OCI-LY7 (cell line): Measurements from ENCODE around the gene CFL1. TPM values are rescaled to one million over a fixed set of nuclear protein-coding genes. Genes with fewer than 3 reads are reported as not detected.

Experiments
- BruUV-seq: library from RNA; stranded (reverse); fragments of 400-500 nt; replicated peaks from 2 replicates; lab custom pipeline; 2021; lab: Mats Ljungman, UMichigan
- CTCF ChIA-PET: fragments of 300-600 bp; sonication (Branson Sonifier 250); formaldehyde crosslinking; loops from one replicate; lab custom pipeline; 2022; ENCODE audit warnings: antibody characterized with exemption; ENCODE audit not compliant: unreplicated experiment; lab: Charles Lee
- POLR2A ChIA-PET: fragments of 300-600 bp; sonication (Branson Sonifier 250); formaldehyde crosslinking; loops from one replicate; lab custom pipeline; 2022; ENCODE audit warnings: antibody characterized with exemption; lab: Charles Lee
- DNase-seq: peaks from one replicate; pipeline ENCODE4 v3.0.0-alpha.2; 2015; ENCODE audit warnings: low spot score
- H2AFZ ChIP-seq: fragments of 200-600 bp; sonication (generic), shearing (Covaris generic); 2 replicates; pipeline ENCODE4 v1.6.1; 2014; ENCODE audit warnings: mild to moderate bottlenecking, antibody characterized with exemption, low read length, moderate library complexity
- H3K27ac ChIP-seq: fragments of 200-600 bp; sonication (generic); 2 replicates; pipeline ENCODE4 v1.5.1; 2014; ENCODE audit warnings: mixed run types, low read depth, mild to moderate bottlenecking, moderate library complexity, low read length, inconsistent platforms; ENCODE audit not compliant: poor library complexity, severe bottlenecking
- H3K36me3 ChIP-seq: fragments of 200-600 bp; sonication (generic); 2 replicates; pipeline ENCODE4 v1.6.1; 2014; ENCODE audit warnings: mild to moderate bottlenecking, antibody characterized with exemption, low read length, moderate library complexity, mixed read lengths; ENCODE audit not compliant: insufficient read depth
- H3K4me1 ChIP-seq: fragments of 200-600 bp; sonication (generic); 2 replicates; pipeline ENCODE4 v1.5.1; 2014; ENCODE audit warnings: mild to moderate bottlenecking, low read length; ENCODE audit not compliant: insufficient read depth, poor library complexity, severe bottlenecking
- H3K4me2 ChIP-seq: fragments of 200-600 bp; sonication (generic); 2 replicates; pipeline ENCODE4 v1.6.1; 2014; ENCODE audit warnings: mild to moderate bottlenecking, low read length
- H3K4me3 ChIP-seq: fragments of 200-600 bp; sonication (generic); 2 replicates; pipeline ENCODE4 v1.5.1; 2014; ENCODE audit warnings: mild to moderate bottlenecking, low read depth, low read length; ENCODE audit not compliant: poor library complexity, severe bottlenecking
- H3K79me2 ChIP-seq: fragments of 200-600 bp; sonication (generic); 2 replicates; pipeline ENCODE4 v1.6.1; 2016; ENCODE audit warnings: low read depth, mild to moderate bottlenecking, low read length, moderate library complexity, mixed read lengths; ENCODE audit not compliant: insufficient read depth
- H3K9me2 ChIP-seq: fragments of 200-600 bp; sonication (generic); 2 replicates; pipeline ENCODE4 v1.6.1; 2016; ENCODE audit warnings: mild to moderate bottlenecking, low read length, mixed read lengths; ENCODE audit not compliant: insufficient read depth
- H3K9me3 ChIP-seq: fragments of 200-600 bp; sonication (generic); 2 replicates; pipeline ENCODE4 v1.6.1; 2014; ENCODE audit warnings: mild to moderate bottlenecking, mixed run types, low read length, mixed read lengths
- H4K20me1 ChIP-seq: fragments of 200-600 bp; sonication (generic); 2 replicates; pipeline ENCODE4 v1.6.1; 2014; ENCODE audit warnings: mild to moderate bottlenecking, antibody characterized with exemption, low read length, moderate library complexity, mixed read lengths; ENCODE audit not compliant: insufficient read depth
- CTCF ChIP-seq: fragments of 200-600 bp; sonication (generic); conservative IDR thresholded peaks from 2 replicates; pipeline ENCODE4 v1.5.1; 2014; ENCODE audit warnings: mild to moderate bottlenecking, antibody characterized with exemption, low read length, moderate library complexity, mixed read lengths
- EZH2phosphoT487 ChIP-seq: fragments of 200-600 bp; sonication (generic); IDR thresholded peaks from 2 replicates; pipeline ENCODE4 v1.6.1; 2018; ENCODE audit warnings: low read depth, borderline replicate concordance, mild to moderate bottlenecking, mixed run types, antibody characterized with exemption, low read length, moderate library complexity, mixed read lengths
- intact Hi-C: fragments of 100-400 bp; cut with micrococcal nuclease; formaldehyde crosslinking; loops from one replicate; pipeline ENCODE4 v1.10.0; 2022; ENCODE audit not compliant: unreplicated experiment
- total RNA-seq, 2 experiments: library from RNA; depleted of rRNA in 1 of 2; stranded (reverse); fragments of >200 nt in 1 of 2; shearing (Covaris generic) in 1 of 2; gene quantifications; 2 replicates each; pipeline ENCODE4 v1.2.3, GENCODE V29; 2014 to 2022

Gene CFL1
- total RNA-seq, 2 experiments from 2014 or later: 1,019 to 1,119 TPM

DNA sequence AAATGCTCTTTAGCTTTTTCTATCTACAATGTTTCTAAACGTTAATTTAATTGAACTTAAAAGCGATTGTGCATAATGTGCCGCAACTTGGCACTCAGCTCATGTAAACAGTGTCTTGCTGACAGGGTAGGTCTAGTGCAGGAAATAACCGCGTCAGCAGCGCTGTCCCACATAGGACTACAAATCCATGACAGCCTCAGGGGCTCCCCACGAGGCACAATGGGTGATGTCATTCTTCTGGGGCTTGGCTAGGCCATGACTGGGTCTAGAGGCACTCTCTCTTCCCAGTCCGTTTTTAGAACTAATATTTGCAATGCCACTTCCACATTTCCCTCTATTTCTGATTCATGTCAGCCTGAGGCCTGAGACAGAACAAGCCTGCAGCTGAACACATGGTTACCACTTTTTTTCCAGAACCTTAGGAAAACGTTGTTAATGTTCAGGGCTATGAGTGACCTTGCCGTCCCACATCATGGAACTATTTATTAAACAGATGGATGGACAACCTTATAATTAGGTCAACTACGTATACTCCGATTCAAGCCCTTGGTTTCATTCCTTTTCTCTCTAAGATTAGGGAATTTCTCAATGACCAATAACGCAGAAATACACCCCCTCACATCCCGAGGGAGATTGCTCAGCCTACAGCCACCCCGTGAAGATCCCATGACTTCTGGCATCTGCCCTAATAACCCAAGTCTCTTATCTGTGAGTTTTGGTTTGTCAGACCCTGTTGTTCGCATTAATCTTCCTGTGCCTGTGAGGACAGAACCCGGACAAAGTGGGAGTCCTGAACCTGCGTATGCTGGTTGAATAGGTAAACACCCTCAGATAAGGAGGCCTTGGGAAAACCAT, 43.6 kb downstream of the CFL1 start:
- Histone ChIP-seq H3K79me2 (no peaks in the 10 kb centered on the region), H3K4me3 (no peak overlapping the region), H3K9me3 (no peaks in the 10 kb centered on the region), H3K4me2 (no peak overlapping the region), H3K9me2 (no peaks in the 10 kb centered on the region), H3K4me1 (peaks cover 5% of the 10 kb centered on the region), H4K20me1 (no peaks in the 10 kb centered on the region), H3K27ac (no peak overlapping the region), H3K36me3 (no peaks in the 10 kb centered on the region), H2AFZ (no peak overlapping the region)
- CTCF ChIA-PET: no interaction called here
- intact Hi-C loops: no loop called here
- TF ChIP-seq CTCF: no peak
- no peak for TF ChIP-seq EZH2phosphoT487
- POLR2A ChIA-PET: no interaction called here
- no TSS peak for BruUV-seq
- no peak for DNase-seq

GRCh38 chr11:65811764-65812475, 46.1 kb downstream of the CFL1 start:
- intact Hi-C loops: no loop called here
- POLR2A ChIA-PET: no interaction called here
- H2AFZ ChIP-seq: no peak overlapping the region

More at GRCh38 chr11:65811764-65812475, 46.1 kb downstream of the CFL1 start:
- H3K4me3 ChIP-seq: no peak overlapping the region
- H3K9me3 ChIP-seq: no peaks in the 10 kb centered on the region
- H4K20me1 ChIP-seq: no peaks in the 10 kb centered on the region
- TF ChIP-seq CTCF (no peak), EZH2phosphoT487 (no peak)
- no peaks in the 10 kb centered on the region for H3K36me3 ChIP-seq
- no peaks in the 10 kb centered on the region for H3K9me2 ChIP-seq
- no peaks in the 10 kb centered on the region for H3K79me2 ChIP-seq
- H3K4me1 ChIP-seq: no peaks in the 10 kb centered on the region
- no peak for DNase-seq
- no peak overlapping the region for H3K27ac ChIP-seq
- BruUV-seq: no TSS peak
- CTCF ChIA-PET: no interaction called here
- no peak overlapping the region for H3K4me2 ChIP-seq
